Endodermal cell (in vitro differentiated cells): Measurements from ENCODE around the gene PCSK2. TPM values are rescaled to one million over a fixed set of nuclear protein-coding genes. Genes with fewer than 3 reads are reported as not detected.

ENCODE experiments used
- DNase-seq: peaks from one replicate; pipeline ENCODE4 v3.0.0-alpha.2; 2017
- H3K27ac ChIP-seq: 2 replicates; pipeline ENCODE4 v1.5.1; 2013; ENCODE audit warnings: mild to moderate bottlenecking, low read depth, low read length, moderate library complexity
- H3K27me3 ChIP-seq: 2 replicates; pipeline ENCODE4 v1.6.1; 2013; ENCODE audit warnings: mild to moderate bottlenecking, low read length, moderate library complexity; ENCODE audit not compliant: insufficient read depth, control insufficient read depth, poor library complexity, severe bottlenecking
- H3K36me3 ChIP-seq: 2 replicates; pipeline ENCODE4 v1.7.0; 2013; ENCODE audit warnings: mild to moderate bottlenecking, low read length, moderate library complexity; ENCODE audit not compliant: control insufficient read depth, insufficient read depth
- H3K4me1 ChIP-seq: one replicate; pipeline ENCODE4 v1.7.0; 2013; ENCODE audit warnings: low read length; ENCODE audit not compliant: control insufficient read depth, insufficient read depth
- H3K4me3 ChIP-seq: 2 replicates; pipeline ENCODE4 v1.5.1; 2013; ENCODE audit warnings: mild to moderate bottlenecking, low read length, moderate library complexity
- H3K9ac ChIP-seq: 2 replicates; pipeline ENCODE4 v1.6.1; 2013; ENCODE audit warnings: mild to moderate bottlenecking, low read length, moderate library complexity; ENCODE audit not compliant: poor library complexity, severe bottlenecking; ENCODE audit errors: extremely low read depth
- H3K9me3 ChIP-seq: 2 replicates; pipeline ENCODE4 v1.6.1; 2013; ENCODE audit warnings: mild to moderate bottlenecking, low read length, moderate library complexity; ENCODE audit not compliant: control insufficient read depth
- H3K27ac Mint-ChIP-seq: 2 replicates; pipeline ENCODE4 v1.8.0; 2020; ENCODE audit warnings: mixed read lengths
- H3K27me3 Mint-ChIP-seq: 2 replicates; pipeline ENCODE4 v1.8.0; 2021; ENCODE audit warnings: mild to moderate bottlenecking, mixed read lengths; ENCODE audit not compliant: insufficient read depth
- H3K36me3 Mint-ChIP-seq: 2 replicates; pipeline ENCODE4 v1.8.0; 2020; ENCODE audit warnings: low read depth, mixed read lengths
- H3K4me1 Mint-ChIP-seq: 2 replicates; pipeline ENCODE4 v1.8.0; 2020; ENCODE audit warnings: mixed read lengths
- H3K4me3 Mint-ChIP-seq: 2 replicates; pipeline ENCODE4 v1.8.0; 2020; ENCODE audit warnings: mild to moderate bottlenecking, moderate library complexity, mixed read lengths
- H3K9me3 Mint-ChIP-seq: 2 replicates; pipeline ENCODE4 v1.8.0; 2020; ENCODE audit warnings: mild to moderate bottlenecking, mixed read lengths
- WGBS, 2 experiments: methylation state at CpG; one replicate each; pipeline versions ENCODE4 v1.1.5 to v1.1.7; 2013; ENCODE audit warnings: missing lambda C conversion rate in 2 of 2, mixed read lengths in 1 of 2; ENCODE audit not compliant: insufficient coverage in 1 of 2, insufficient read length in 1 of 2; 5-methylcytosine and 5-hydroxymethylcytosine counted together
- total RNA-seq, 2 donors: library from RNA; stranded (reverse); fragmentation: NEBNext Ultra II Directional in 1 of 2; extraction: Animal tissue kit (Norgen Biotek cat#: 25700) in 1 of 2; gene quantifications; 2 replicates in 1 of 2; 3 replicates in 1 of 2; pipeline ENCODE4 v1.2.1, GENCODE V29; 2021
- TF ChIP-seq, protein P1 (sequence below): fragments of 200-600 bp; sonication (generic); conservative IDR thresholded peaks from 2 replicates; pipeline ENCODE4 v1.5.0; 2021; ENCODE audit warnings: antibody characterized with exemption, mild to moderate bottlenecking

Gene PCSK2
- total RNA-seq, 2 donors from 2014 or later: 3.0 to 4.8 TPM

DNA sequence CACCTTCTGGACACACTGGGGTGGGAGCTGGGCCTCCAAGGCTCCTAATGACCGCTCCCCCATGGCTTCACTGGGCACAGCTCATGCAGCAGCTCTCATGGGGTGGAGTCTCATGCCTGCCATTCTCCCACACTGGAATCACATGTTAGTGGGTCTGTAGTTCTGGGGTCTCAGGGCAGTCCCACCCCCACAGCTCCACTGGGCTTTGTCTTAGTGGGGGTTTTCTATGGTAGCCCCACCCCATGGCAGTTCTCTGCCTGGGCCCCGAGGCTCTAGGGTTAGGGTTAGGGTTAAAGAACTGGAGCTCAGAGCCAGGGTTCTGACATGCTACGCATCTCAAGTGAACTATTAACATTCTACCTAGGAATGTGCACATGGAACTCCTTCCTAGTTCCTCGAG lies 139.0 kb downstream of the PCSK2 start:
- H3K27me3 ChIP-seq: no peaks in the 10 kb centered on the region
- TF ChIP-seq, protein P1, sequence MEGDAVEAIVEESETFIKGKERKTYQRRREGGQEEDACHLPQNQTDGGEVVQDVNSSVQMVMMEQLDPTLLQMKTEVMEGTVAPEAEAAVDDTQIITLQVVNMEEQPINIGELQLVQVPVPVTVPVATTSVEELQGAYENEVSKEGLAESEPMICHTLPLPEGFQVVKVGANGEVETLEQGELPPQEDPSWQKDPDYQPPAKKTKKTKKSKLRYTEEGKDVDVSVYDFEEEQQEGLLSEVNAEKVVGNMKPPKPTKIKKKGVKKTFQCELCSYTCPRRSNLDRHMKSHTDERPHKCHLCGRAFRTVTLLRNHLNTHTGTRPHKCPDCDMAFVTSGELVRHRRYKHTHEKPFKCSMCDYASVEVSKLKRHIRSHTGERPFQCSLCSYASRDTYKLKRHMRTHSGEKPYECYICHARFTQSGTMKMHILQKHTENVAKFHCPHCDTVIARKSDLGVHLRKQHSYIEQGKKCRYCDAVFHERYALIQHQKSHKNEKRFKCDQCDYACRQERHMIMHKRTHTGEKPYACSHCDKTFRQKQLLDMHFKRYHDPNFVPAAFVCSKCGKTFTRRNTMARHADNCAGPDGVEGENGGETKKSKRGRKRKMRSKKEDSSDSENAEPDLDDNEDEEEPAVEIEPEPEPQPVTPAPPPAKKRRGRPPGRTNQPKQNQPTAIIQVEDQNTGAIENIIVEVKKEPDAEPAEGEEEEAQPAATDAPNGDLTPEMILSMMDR: no peak
- H3K36me3 ChIP-seq: no peaks in the 10 kb centered on the region
- H3K9ac ChIP-seq: no peak overlapping the region
- no peaks in the 10 kb centered on the region for H3K9me3 ChIP-seq
- Mint-ChIP-seq H3K4me1 (peaks cover 3% of the 10 kb centered on the region), H3K27me3 (peaks cover 21% of the 10 kb centered on the region), H3K36me3 (no peaks in the 10 kb centered on the region), H3K27ac (no peak overlapping the region), H3K4me3 (no peak overlapping the region), H3K9me3 (no peaks in the 10 kb centered on the region)
- H3K27ac ChIP-seq: no peak overlapping the region
- no peak for DNase-seq
- 93 to 100% methylated on average over 1 to 4 of the region's 4 CpGs for WGBS, 2 experiments
- no peak overlapping the region for H3K4me3 ChIP-seq
- no peaks in the 10 kb centered on the region for H3K4me1 ChIP-seq

DNA sequence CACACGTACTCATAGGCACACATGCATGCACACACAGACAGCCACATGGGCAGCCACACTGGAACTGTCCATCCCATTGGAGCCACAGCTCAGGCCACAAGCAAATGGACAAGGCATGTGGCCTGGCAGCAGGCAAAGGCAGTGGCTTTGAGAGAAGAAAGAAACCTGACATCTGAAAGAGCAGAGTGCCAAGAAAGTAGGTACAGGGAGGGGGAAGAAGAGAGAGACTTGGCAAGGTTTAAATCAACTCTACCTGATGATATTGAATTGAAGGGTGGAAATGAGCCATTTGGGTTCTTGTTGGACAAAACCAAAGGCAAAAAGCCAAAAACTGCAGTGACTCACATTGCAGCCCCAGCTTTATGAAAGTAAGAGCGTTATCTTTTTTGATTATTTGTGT lies 142.7 kb downstream of the PCSK2 start:
- no peak overlapping the region for H3K4me3 Mint-ChIP-seq
- H3K27ac ChIP-seq: no peak overlapping the region
- TF ChIP-seq, protein P1: no peak
- H3K4me3 ChIP-seq: no peak overlapping the region
- H3K27me3 ChIP-seq: peaks cover 10% of the 10 kb centered on the region
- no peaks in the 10 kb centered on the region for H3K36me3 Mint-ChIP-seq
- H3K36me3 ChIP-seq: no peaks in the 10 kb centered on the region
- no peaks in the 10 kb centered on the region for H3K9me3 Mint-ChIP-seq
- 81 to 100% methylated on average over 2 of the region's 2 CpGs for WGBS, 2 experiments
- no peaks in the 10 kb centered on the region for H3K4me1 ChIP-seq
- peaks cover 13% of the 10 kb centered on the region for H3K4me1 Mint-ChIP-seq
- H3K27me3 Mint-ChIP-seq: peaks cover 42% of the 10 kb centered on the region
- no peak overlapping the region for H3K9ac ChIP-seq
- H3K27ac Mint-ChIP-seq: no peak overlapping the region
- H3K9me3 ChIP-seq: no peaks in the 10 kb centered on the region
- DNase-seq: no peak

DNA sequence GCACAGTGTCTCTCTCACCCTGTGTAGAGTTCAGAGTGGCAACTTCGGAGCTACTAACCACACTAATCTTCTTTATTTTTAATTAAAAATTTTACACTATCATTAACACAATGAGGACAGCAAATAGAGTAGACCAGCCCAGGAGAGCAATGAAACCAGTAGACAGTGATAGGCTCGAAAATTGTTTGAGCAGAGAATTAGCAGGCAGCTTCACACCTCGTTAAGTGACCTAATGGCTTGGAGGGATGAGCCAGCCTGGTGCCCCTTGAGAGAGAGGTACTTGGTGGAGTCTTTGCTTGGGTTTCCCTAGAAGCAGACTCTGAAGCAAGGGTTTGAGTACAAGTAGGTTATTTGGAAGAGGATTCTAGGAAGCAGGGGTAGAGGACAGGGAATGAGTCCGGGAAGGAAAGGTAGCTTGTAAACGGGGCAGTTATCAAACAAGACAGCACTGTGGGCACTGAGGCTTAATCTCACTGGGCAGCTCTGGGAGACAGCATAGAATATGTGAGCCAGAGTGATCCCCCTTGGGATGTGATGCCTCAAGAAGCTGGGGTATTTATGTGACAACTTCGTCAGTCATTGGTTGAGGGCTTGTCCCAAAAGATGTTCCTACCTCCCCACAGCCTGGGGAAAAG lies 146.1 kb downstream of the PCSK2 start:
- 69 to 70% methylated on average over 4 to 6 of the region's 6 CpGs for WGBS, 2 experiments
- Mint-ChIP-seq H3K4me3 (no peak overlapping the region), H3K36me3 (no peaks in the 10 kb centered on the region)

More for the DNA sequence above, 146.1 kb downstream of the PCSK2 start:
- no peaks in the 10 kb centered on the region for H3K9me3 Mint-ChIP-seq
- peaks cover 50% of the 10 kb centered on the region for H3K27me3 Mint-ChIP-seq
- Histone ChIP-seq H3K4me3 (no peak overlapping the region), H3K36me3 (no peaks in the 10 kb centered on the region), H3K27me3 (peaks cover 16% of the 10 kb centered on the region), H3K9ac (no peak overlapping the region), H3K9me3 (no peaks in the 10 kb centered on the region), H3K27ac (no peak overlapping the region), H3K4me1 (no peaks in the 10 kb centered on the region)
- H3K27ac Mint-ChIP-seq: no peak overlapping the region
- peaks cover 13% of the 10 kb centered on the region for H3K4me1 Mint-ChIP-seq
- DNase-seq: peak; percentile 89
- TF ChIP-seq, protein P1: no peak
